OCI-LY1 (cell line): ENCODE measurements around the gene WDR72.

Experiments
- H2AFZ ChIP-seq: fragments of 200-600 bp; sonication (generic), shearing (Covaris generic); 2 replicates; pipeline ENCODE4 v1.6.0; 2014; ENCODE audit warnings: antibody characterized with exemption, mild to moderate bottlenecking, low read length
- H3F3A ChIP-seq: fragments of 200-600 bp; sonication (generic), shearing (Covaris generic); 2 replicates; pipeline ENCODE4 v1.6.0; 2014; ENCODE audit warnings: mild to moderate bottlenecking, antibody characterized with exemption, low read length, moderate library complexity; ENCODE audit not compliant: insufficient read depth
- H3K27ac ChIP-seq: fragments of 200-600 bp; sonication (generic); 2 replicates; pipeline ENCODE4 v1.5.1; 2014; ENCODE audit warnings: low read length, mixed run types, mild to moderate bottlenecking, low read depth; ENCODE audit not compliant: poor library complexity, severe bottlenecking
- H3K27me3 ChIP-seq: fragments of 200-600 bp; sonication (generic); 2 replicates; pipeline ENCODE4 v1.6.0; 2014; ENCODE audit warnings: antibody characterized with exemption, mild to moderate bottlenecking, low read length, moderate library complexity; ENCODE audit not compliant: insufficient read depth
- H3K36me3 ChIP-seq: fragments of 200-600 bp; sonication (generic); 2 replicates; pipeline ENCODE4 v1.6.1; 2014; ENCODE audit warnings: mild to moderate bottlenecking, antibody characterized with exemption, low read length, moderate library complexity, mixed read lengths; ENCODE audit not compliant: insufficient read depth
- H3K4me1 ChIP-seq: fragments of 200-600 bp; sonication (generic); 2 replicates; pipeline ENCODE4 v1.5.1; 2014; ENCODE audit warnings: mild to moderate bottlenecking, low read length, moderate library complexity; ENCODE audit not compliant: insufficient read depth, severe bottlenecking
- H3K4me2 ChIP-seq: fragments of 200-600 bp; sonication (generic), shearing (Covaris generic); 2 replicates; pipeline ENCODE4 v1.6.1; 2014; ENCODE audit warnings: low read length
- H3K4me3 ChIP-seq: fragments of 200-600 bp; sonication (generic); 2 replicates; pipeline ENCODE4 v1.5.1; 2014; ENCODE audit warnings: low read length, low read depth, mild to moderate bottlenecking, mixed read lengths; ENCODE audit not compliant: poor library complexity, severe bottlenecking
- H3K79me2 ChIP-seq: fragments of 200-600 bp; shearing (Covaris generic); 2 replicates; pipeline ENCODE4 v1.6.1; 2016; ENCODE audit warnings: mixed run types, low read length, mixed read lengths; ENCODE audit not compliant: insufficient read depth
- H3K9ac ChIP-seq: fragments of 200-600 bp; sonication (generic), shearing (Covaris generic); 2 replicates; pipeline ENCODE4 v1.6.1; 2014; ENCODE audit warnings: mild to moderate bottlenecking, low read length, mixed read lengths
- H3K9me2 ChIP-seq: fragments of 200-600 bp; sonication (generic), shearing (Covaris generic); 2 replicates; pipeline ENCODE4 v1.6.1; 2014; ENCODE audit warnings: low read depth, mild to moderate bottlenecking, low read length, mixed read lengths
- H3K9me3 ChIP-seq: fragments of 200-600 bp; shearing (Covaris generic); 2 replicates; pipeline ENCODE4 v1.6.1; 2014; ENCODE audit warnings: low read length, mixed read lengths
- H4K20me1 ChIP-seq: fragments of 200-600 bp; sonication (generic), shearing (Covaris generic); 2 replicates; pipeline ENCODE4 v1.6.0; 2016; ENCODE audit warnings: mild to moderate bottlenecking, low read length; ENCODE audit not compliant: insufficient read depth
- EZH2 ChIP-seq: fragments of 200-600 bp; sonication (generic), shearing (Covaris generic); IDR thresholded peaks from 2 replicates; pipeline ENCODE4 v1.8.0; 2017; ENCODE audit warnings: borderline replicate concordance, mixed run types, mild to moderate bottlenecking, antibody characterized with exemption, low read length, moderate library complexity, mixed read lengths
- TF ChIP-seq, protein P1 (sequence below): fragments of 200-600 bp; sonication (generic), shearing (Covaris generic); IDR thresholded peaks from 2 replicates; pipeline ENCODE4 v1.5.1; 2017; ENCODE audit warnings: mild to moderate bottlenecking, antibody characterized with exemption, low read length, moderate library complexity, mixed read lengths

WDR72 gene

DNA sequence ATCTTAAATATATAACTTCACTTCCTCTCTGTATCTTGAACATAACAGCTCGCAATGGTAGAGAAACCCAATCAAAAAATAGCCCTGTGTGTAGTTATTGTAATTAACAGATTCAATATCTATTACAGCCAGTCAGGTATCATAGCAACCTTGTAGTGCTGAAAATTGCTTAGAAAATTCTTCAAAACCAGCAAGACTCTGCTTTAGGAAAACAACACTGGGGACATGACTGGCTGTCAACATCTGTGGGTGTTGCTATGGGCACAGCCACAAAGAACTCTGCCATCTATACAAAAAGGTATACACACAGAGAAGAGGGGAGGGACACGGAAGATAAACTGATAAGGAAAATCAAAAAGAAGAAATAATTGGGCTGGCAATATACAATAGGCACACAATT is 101.2 kb downstream of the WDR72 start:
- Histone ChIP-seq H3K9me3 (no peaks in the 10 kb centered on the region), H3K36me3 (no peaks in the 10 kb centered on the region), H3K9me2 (no peaks in the 10 kb centered on the region), H3K79me2 (no peaks in the 10 kb centered on the region), H4K20me1 (no peaks in the 10 kb centered on the region), H3F3A (no peaks in the 10 kb centered on the region), H3K9ac (no peak overlapping the region), H2AFZ (no peak overlapping the region), H3K4me1 (no peaks in the 10 kb centered on the region), H3K27me3 (no peaks in the 10 kb centered on the region), H3K4me2 (no peak overlapping the region), H3K4me3 (no peak overlapping the region), H3K27ac (no peak overlapping the region)
- TF ChIP-seq, protein P1, sequence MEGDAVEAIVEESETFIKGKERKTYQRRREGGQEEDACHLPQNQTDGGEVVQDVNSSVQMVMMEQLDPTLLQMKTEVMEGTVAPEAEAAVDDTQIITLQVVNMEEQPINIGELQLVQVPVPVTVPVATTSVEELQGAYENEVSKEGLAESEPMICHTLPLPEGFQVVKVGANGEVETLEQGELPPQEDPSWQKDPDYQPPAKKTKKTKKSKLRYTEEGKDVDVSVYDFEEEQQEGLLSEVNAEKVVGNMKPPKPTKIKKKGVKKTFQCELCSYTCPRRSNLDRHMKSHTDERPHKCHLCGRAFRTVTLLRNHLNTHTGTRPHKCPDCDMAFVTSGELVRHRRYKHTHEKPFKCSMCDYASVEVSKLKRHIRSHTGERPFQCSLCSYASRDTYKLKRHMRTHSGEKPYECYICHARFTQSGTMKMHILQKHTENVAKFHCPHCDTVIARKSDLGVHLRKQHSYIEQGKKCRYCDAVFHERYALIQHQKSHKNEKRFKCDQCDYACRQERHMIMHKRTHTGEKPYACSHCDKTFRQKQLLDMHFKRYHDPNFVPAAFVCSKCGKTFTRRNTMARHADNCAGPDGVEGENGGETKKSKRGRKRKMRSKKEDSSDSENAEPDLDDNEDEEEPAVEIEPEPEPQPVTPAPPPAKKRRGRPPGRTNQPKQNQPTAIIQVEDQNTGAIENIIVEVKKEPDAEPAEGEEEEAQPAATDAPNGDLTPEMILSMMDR = no peak

DNA sequence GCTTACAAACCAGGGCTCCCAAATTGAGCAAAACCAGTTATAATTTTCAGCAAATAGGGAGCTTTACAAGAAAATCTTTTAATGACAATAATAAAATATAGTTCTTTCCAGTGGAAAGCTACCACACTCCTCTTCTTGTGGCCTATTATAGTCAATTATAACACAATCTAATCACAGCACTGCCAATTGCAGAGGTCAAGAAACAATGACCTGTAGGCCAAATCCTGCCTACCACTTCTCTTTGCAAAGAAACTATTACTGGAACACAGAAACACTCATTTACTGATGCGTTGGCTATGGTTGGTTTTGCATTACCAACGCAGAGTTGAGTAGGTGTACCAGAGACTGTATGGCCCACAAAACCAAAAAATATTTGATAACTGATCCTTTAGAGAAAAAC is 110.5 kb downstream of the WDR72 start:
- no peak overlapping the region for H3K9ac ChIP-seq
- no peaks in the 10 kb centered on the region for H3K79me2 ChIP-seq
- H2AFZ ChIP-seq = no peak overlapping the region
- no peak overlapping the region for H3K4me3 ChIP-seq
- no peaks in the 10 kb centered on the region for H3K9me2 ChIP-seq
- no peaks in the 10 kb centered on the region for H3K27me3 ChIP-seq
- H3K4me2 ChIP-seq = no peak overlapping the region
- H3K4me1 ChIP-seq = no peaks in the 10 kb centered on the region
- H3K9me3 ChIP-seq = no peaks in the 10 kb centered on the region
- TF ChIP-seq EZH2 = no peak
- TF ChIP-seq, protein P1 = no peak
- no peak overlapping the region for H3K27ac ChIP-seq
- H3K36me3 ChIP-seq = no peaks in the 10 kb centered on the region
- no peaks in the 10 kb centered on the region for H4K20me1 ChIP-seq
- no peaks in the 10 kb centered on the region for H3F3A ChIP-seq

DNA sequence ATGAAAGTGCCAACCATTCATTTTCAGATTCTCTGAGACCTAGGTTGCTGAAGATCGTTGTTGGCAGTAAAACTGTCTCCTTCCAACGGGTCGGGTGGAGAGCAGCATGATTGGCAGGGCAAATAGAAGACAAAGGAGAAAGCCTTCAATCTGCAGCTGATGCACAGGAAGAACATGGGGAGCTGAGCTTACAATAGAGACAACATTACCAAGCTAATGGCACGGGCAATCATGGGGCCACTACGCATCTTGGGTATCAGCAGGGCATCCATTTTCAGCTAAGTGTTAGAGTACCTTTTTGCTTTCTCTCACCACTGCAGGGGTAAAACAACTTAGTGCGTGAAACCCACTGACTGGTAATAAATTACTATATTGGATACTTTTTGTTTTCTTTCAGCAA is 114.8 kb downstream of the WDR72 start:
- TF ChIP-seq, protein P1 = no peak
- TF ChIP-seq EZH2 = no peak
- Histone ChIP-seq H3K4me2 (no peak overlapping the region), H3K9me2 (no peaks in the 10 kb centered on the region)

More for the DNA sequence above, 114.8 kb downstream of the WDR72 start:
- no peaks in the 10 kb centered on the region for H4K20me1 ChIP-seq
- no peaks in the 10 kb centered on the region for H3K27me3 ChIP-seq
- H3K4me1 ChIP-seq = no peaks in the 10 kb centered on the region
- no peak overlapping the region for H2AFZ ChIP-seq
- no peak overlapping the region for H3K4me3 ChIP-seq
- H3F3A ChIP-seq = no peaks in the 10 kb centered on the region
- no peaks in the 10 kb centered on the region for H3K9me3 ChIP-seq
- H3K36me3 ChIP-seq = no peaks in the 10 kb centered on the region
- no peak overlapping the region for H3K27ac ChIP-seq
- no peaks in the 10 kb centered on the region for H3K79me2 ChIP-seq
- H3K9ac ChIP-seq = no peak overlapping the region
